Panc1 (cell line): ENCODE data around the gene HLA-DRB1. TPM values are rescaled to one million over a fixed set of nuclear protein-coding genes. Genes with fewer than 3 reads are reported as not detected.

Experiments used
- ATAC-seq: fragments of 200-7000 bp; cut with Tn5 transposase; 2 replicates; pipeline ENCODE4 v1.9.1; 2020; ENCODE audit warnings: mild to moderate bottlenecking, moderate library complexity
- BruUV-seq: library from RNA; stranded (reverse); fragments of 400-500 nt; replicated peaks from 2 replicates; lab custom pipeline; 2021; lab: Mats Ljungman, UMichigan
- CTCF ChIA-PET: fragments of 300-600 bp; sonication (Branson Sonifier 250); formaldehyde crosslinking; loops from one replicate; lab custom pipeline; 2022; ENCODE audit warnings: antibody characterized with exemption; lab: Charles Lee
- POLR2A ChIA-PET: fragments of 300-600 bp; sonication (Branson Sonifier 250); formaldehyde crosslinking; loops from one replicate; lab custom pipeline; 2022; ENCODE audit warnings: antibody characterized with exemption; lab: Charles Lee
- DNase-seq: peaks from one replicate; pipeline ENCODE4 v3.0.0-alpha.2; 2010; ENCODE audit warnings: low read depth, low spot score
- H3K27ac ChIP-seq: 2 replicates; pipeline ENCODE4 v1.5.1; 2011; ENCODE audit warnings: mild to moderate bottlenecking, low read length, inconsistent platforms
- H3K27me3 ChIP-seq: fragments of 200-500 bp; sonication (Bioruptor generic); 2 replicates; pipeline ENCODE4 v1.6.0; 2014; ENCODE audit warnings: low read length, inconsistent platforms; ENCODE audit not compliant: control insufficient read depth, insufficient read depth
- H3K36me3 ChIP-seq: fragments of 200-500 bp; sonication (Bioruptor generic); 2 replicates; pipeline ENCODE4 v1.5.1; 2014; ENCODE audit warnings: inconsistent platforms, mild to moderate bottlenecking, low read length, moderate library complexity; ENCODE audit not compliant: control insufficient read depth, insufficient read depth
- H3K4me1 ChIP-seq: 2 replicates; pipeline ENCODE4 v1.5.1; 2011; ENCODE audit warnings: inconsistent platforms, mild to moderate bottlenecking, low read length, moderate library complexity; ENCODE audit not compliant: control insufficient read depth, insufficient read depth
- H3K4me3 ChIP-seq, 2 experiments: 2 replicates each; pipeline ENCODE4 v1.5.1; 2011 to 2012; ENCODE audit warnings: low read depth in 2 of 2, low read length in 2 of 2, mild to moderate bottlenecking in 2 of 2, inconsistent platforms in 1 of 2, moderate library complexity in 1 of 2
- H3K9me3 ChIP-seq: fragments of 200-500 bp; sonication (Bioruptor generic); 2 replicates; pipeline ENCODE4 v1.5.1; 2014; ENCODE audit warnings: low read depth, mild to moderate bottlenecking, inconsistent platforms, low read length, moderate library complexity; ENCODE audit not compliant: control insufficient read depth, insufficient read depth
- CTCF ChIP-seq: fragments of 450-650 bp; IDR thresholded peaks from 2 replicates; pipeline ENCODE4 v1.5.1; 2017; ENCODE audit warnings: mild to moderate bottlenecking
- POLR2AphosphoS5 ChIP-seq: IDR thresholded peaks from 2 replicates; pipeline ENCODE4 v1.6.1; 2012; ENCODE audit warnings: mild to moderate bottlenecking, low read depth, low read length, moderate library complexity
- REST ChIP-seq, 2 experiments: IDR thresholded peaks; 2 replicates each; pipeline ENCODE4 v1.6.1; 2011 to 2012; ENCODE audit warnings: low read depth in 2 of 2, control low read depth in 1 of 2, low read length in 1 of 2, mild to moderate bottlenecking in 1 of 2, moderate library complexity in 1 of 2; ENCODE audit not compliant: insufficient read depth in 1 of 2
- SIN3A ChIP-seq: IDR thresholded peaks from 2 replicates; pipeline ENCODE4 v1.6.1; 2012; ENCODE audit warnings: low read depth, mild to moderate bottlenecking, low read length, moderate library complexity, borderline replicate concordance; ENCODE audit not compliant: insufficient read depth
- TCF7L2 ChIP-seq: IDR thresholded peaks from 2 replicates; pipeline ENCODE4 v1.6.1; 2011; ENCODE audit warnings: mild to moderate bottlenecking, low read depth, low read length, inconsistent platforms
- in situ Hi-C: cut with HindIII; loops from 2 replicates; pipeline ENCODE4 v1.10.0; 2016; ENCODE audit warnings: low sequenced_read_pairs, low pct_unique_long_range_greater_than_20kb
- intact Hi-C: fragments of 100-400 bp; cut with micrococcal nuclease; formaldehyde crosslinking; loops from one replicate; pipeline ENCODE4 v1.10.0; 2022; ENCODE audit not compliant: unreplicated experiment
- total RNA-seq: library from RNA; stranded (reverse); gene quantifications from one replicate; pipeline ENCODE4 v1.2.1, GENCODE V29; 2021; ENCODE audit not compliant: unreplicated experiment

Gene HLA-DRB1
- total RNA-seq, 1 experiment from 2014 or later = 1.1 TPM

GRCh38 chr6:32613475-32613874 lies 23.8 kb upstream of the HLA-DRB1 start:
- intact Hi-C loops (no loop called here), in situ Hi-C loops (no loop called here)
- no peak for DNase-seq
- CTCF ChIA-PET = no interaction called here
- Histone ChIP-seq H3K9me3 (no peaks in the 10 kb centered on the region), H3K36me3 (no peaks in the 10 kb centered on the region), H3K27me3 (peaks cover 8% of the 10 kb centered on the region; the same call in 1 of the 2 replicates), H3K4me1 (no peaks in the 10 kb centered on the region; the same call in 1 of the 2 replicates), H3K4me3 (no peak overlapping the region), H3K27ac (no peak overlapping the region)
- ATAC-seq = no peak
- no TSS peak for BruUV-seq
- POLR2A ChIA-PET = no interaction called here
- no peak for TF ChIP-seq TCF7L2
- TF ChIP-seq POLR2AphosphoS5 = no peak
- TF ChIP-seq SIN3A = no peak
- TF ChIP-seq REST (IDR thresholded peaks at IDR 0.05; ENCODE audit: insufficient read depth in 1 of 2, low read depth in 2 of 2, low read length in 1 of 2) = no peak
- TF ChIP-seq CTCF = no peak

- CTCF ChIA-PET = no interaction called here
- H3K4me3 ChIP-seq = no peak overlapping the region
- no TSS peak for BruUV-seq
- no peaks in the 10 kb centered on the region for H3K36me3 ChIP-seq
- in situ Hi-C loops (no loop called here), intact Hi-C loops (no loop called here)
- no peak for TF ChIP-seq REST (IDR thresholded peaks at IDR 0.05; ENCODE audit: insufficient read depth in 1 of 2, low read depth in 2 of 2, low read length in 1 of 2)
- TF ChIP-seq CTCF = no peak
- no peak for TF ChIP-seq TCF7L2
- no peak for TF ChIP-seq SIN3A
- TF ChIP-seq POLR2AphosphoS5 = no peak
- no peak for ATAC-seq
- H3K9me3 ChIP-seq = no peaks in the 10 kb centered on the region
- no peak for DNase-seq
- H3K4me1 ChIP-seq = no peaks in the 10 kb centered on the region; the same call in 1 of the 2 replicates
- POLR2A ChIA-PET = no interaction called here
- H3K27ac ChIP-seq = no peak overlapping the region
- H3K27me3 ChIP-seq = peaks cover 8% of the 10 kb centered on the region; the same call in 1 of the 2 replicates
Measured at GRCh38 chr6:32610682-32611296, 21.1 kb upstream of the HLA-DRB1 start.
